GM10847 (cell line): ENCODE measurements around the gene XPR1.
A peak's percentile ranks its signal among the peaks of the same experiment; 100 is the strongest.

ENCODE experiments used
- POLR2A ChIP-seq: IDR thresholded peaks from 2 replicates; pipeline ENCODE4 v1.6.1; 2011; ENCODE audit not compliant: insufficient read length; ENCODE audit errors: extremely low read depth

The XPR1 gene

GRCh38 chr1:180631766-180632325 is at the start of gene XPR1:
Gene XPR1, plus strand, starts transcription at chr1:180632022. Its CDS starts 180 bp downstream, at chr1:180632202.
- TF ChIP-seq POLR2A: peak; percentile 78

GRCh38 chr1:180584869-180585268 is 47.0 kb upstream of the XPR1 start:
- no peak for TF ChIP-seq POLR2A

GRCh38 chr1:180585994-180586359 is 45.8 kb upstream of the XPR1 start:
- no peak for TF ChIP-seq POLR2A

- TF ChIP-seq POLR2A: no peak
Observed at GRCh38 chr1:180586671-180587155, 45.1 kb upstream of the XPR1 start.

- no peak for TF ChIP-seq POLR2A
Observed at GRCh38 chr1:180588121-180588520, 43.7 kb upstream of the XPR1 start.

GRCh38 chr1:180590889-180591288 is 40.9 kb upstream of the XPR1 start:
- no peak for TF ChIP-seq POLR2A

GRCh38 chr1:180593382-180593781 is 38.4 kb upstream of the XPR1 start:
- no peak for TF ChIP-seq POLR2A

GRCh38 chr1:180594723-180595122 is 37.1 kb upstream of the XPR1 start:
- no peak for TF ChIP-seq POLR2A

- TF ChIP-seq POLR2A: no peak
Observed at GRCh38 chr1:180595966-180596365, 35.9 kb upstream of the XPR1 start.

GRCh38 chr1:180597520-180597919 is 34.3 kb upstream of the XPR1 start:
- no peak for TF ChIP-seq POLR2A

- no peak for TF ChIP-seq POLR2A
Observed at GRCh38 chr1:180598333-180598974, 33.4 kb upstream of the XPR1 start.

- no peak for TF ChIP-seq POLR2A
Observed at GRCh38 chr1:180600343-180600742, 31.5 kb upstream of the XPR1 start.

GRCh38 chr1:180601512-180601911 is 30.3 kb upstream of the XPR1 start:
- no peak for TF ChIP-seq POLR2A

- TF ChIP-seq POLR2A: no peak
Observed at GRCh38 chr1:180603223-180603849, 28.5 kb upstream of the XPR1 start.

- no peak for TF ChIP-seq POLR2A
Observed at GRCh38 chr1:180603850-180604226, 28.0 kb upstream of the XPR1 start.

GRCh38 chr1:180606155-180606554 is 25.7 kb upstream of the XPR1 start:
- TF ChIP-seq POLR2A: no peak
